ENCODE results near the gene LIM2.

LIM2 gene

DNA sequence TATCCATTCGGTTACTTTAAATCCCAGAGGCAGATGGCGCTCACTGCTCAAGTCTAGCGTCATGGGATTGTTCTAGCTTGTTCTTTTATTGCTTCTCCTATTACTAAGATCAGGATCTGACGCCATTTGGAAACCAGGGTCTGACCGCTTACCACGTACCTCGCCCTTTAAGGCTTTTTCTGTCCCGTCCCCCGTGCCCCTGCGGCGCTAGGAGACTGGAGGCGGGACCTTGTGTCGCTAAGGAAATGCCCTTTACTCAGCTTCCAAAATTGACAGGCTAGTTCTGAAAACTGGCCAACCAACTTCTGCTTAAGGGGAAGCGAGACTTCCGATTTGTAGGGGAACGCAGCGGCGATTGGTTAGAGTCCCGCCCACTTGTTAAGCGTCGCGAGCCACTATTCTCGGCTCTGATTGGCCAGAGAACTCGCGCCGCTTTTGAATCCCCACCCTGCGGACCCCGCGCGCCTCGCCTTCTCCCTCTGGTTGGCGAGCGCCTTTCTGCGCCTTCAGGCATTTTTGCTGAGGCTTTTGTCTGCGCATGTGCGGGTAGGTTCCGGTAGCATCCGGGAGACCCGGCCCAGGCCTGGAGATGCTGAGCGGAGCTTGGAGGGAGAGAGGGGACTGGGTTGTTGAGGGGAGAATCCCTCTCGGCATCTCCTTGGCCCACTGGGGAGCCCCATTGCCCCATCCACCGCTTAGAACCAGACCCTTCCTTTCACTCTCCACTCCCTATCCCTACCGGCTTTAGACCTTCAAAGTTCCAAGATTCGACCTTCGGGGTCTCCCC is 6.5 kb upstream of the LIM2 start:
- DNase-seq = no peak

DNA sequence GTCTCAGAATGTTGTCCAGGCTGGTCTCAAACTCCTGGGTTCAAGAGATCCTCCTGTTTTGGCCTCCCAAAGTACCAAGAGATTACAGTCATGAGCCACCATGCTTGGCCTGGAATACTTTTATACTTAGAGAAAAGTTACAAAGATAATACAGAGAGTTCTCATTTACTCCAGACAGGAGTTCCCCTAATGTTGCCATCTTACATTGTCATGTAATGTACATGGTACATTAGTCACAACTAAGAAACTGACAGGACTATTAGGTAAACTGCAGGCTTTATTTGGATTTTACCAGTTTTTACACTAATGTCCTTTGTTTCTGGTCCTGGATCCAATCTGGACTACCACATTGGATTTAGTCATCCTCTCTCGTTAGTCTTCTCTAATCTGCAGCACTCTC is 4.9 kb upstream of the LIM2 start:
- DNase-seq = no peak

DNA sequence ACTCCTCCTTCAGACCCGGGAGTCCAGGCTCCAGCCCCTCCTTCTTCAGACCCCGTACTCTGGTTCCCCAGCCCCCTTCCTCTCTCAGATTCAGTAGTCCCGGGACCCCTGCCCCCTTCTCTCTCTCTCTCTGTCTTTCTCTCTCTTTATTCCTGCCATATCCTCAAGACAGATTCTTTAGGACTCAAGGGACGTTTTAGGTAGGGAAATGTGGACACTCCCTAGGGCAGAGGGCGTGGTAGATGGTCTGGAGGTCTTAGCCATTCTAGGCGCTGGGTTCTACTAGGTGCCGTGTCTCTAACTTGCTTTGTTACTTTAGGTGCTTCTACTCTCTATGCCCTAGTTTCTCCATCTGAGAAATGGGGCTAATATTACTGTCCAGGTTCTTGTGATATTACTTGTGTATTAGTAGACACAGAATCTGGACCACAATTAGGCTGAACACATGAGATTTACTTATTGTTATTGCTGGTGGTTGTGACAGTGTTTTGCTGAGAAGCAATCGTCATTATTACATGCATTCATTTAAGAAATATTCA is 3.4 kb upstream of the LIM2 start:
- no peak for DNase-seq

DNA sequence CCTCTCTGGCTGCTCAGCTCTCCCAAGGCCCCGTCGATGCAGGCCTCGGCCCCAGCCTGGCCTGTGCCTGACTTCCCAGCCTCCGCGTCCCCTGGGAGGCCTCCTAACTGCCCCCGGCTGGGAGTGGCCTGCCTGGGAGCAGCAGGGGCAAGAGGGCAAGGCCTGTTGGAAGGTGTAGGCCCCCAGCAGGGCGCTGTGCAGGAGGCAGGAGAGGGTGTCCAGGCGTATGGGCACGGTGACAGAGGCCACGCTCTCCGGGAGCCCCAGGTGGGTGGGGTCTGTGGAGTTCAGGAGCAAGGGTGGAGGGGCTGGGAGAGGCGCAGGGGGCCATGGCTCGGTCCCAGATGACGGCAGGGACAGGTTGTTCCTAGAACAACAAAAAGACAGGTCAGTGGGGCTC is 1.4 kb upstream of the LIM2 start:
- no peak for DNase-seq

DNA sequence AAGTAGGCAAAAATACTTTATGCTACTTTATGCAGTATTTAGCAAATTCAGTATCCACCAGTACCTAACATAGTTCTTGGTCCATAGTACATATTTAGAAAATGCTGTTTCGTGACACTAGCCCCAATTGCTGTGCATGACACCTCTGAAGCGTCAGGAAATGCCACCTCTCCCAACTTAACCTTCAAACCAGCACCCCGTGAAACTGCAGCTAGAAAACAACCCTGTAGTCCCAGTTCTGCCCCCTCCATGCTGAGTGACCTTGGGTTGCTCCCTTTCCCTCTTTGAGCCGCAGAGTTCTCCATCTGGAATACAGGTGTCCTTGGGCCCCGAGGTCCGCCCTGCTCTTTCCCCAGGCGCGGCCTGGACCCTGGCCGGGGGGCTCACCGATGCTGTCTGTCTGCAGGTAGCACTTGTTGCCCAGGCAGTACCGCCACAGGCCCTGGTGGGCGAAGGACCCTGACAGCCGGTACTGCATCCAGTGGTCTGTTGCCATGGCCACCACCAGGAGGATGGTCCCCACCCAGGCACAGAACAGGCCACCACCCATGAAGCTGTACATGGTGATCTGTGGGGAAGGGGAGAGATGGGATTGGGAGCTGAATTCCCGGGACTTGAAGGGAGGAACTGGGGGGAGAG is 773 bp downstream of the LIM2 start:
- no peak for DNase-seq

DNA sequence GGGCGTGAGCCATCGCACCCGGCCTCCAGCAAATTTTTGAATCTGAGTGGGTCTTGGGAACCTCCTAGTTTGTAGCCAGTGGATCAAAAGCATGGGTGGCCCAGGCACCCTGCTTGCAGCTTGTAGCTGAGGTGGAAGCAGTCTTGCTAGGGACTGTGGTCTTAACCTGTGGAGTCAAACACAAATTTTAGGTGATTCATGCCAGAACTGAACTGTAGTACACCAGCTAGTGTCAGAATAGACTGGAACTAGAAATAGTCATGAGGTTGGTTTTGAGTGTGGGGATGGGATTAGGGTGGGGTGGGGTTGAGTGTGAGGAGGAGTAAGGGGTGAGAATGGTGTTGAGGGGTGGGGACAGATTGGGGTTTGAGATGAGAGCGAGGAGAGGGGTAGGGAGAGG is 5.8 kb downstream of the LIM2 start:
- DNase-seq = no peak

DNA sequence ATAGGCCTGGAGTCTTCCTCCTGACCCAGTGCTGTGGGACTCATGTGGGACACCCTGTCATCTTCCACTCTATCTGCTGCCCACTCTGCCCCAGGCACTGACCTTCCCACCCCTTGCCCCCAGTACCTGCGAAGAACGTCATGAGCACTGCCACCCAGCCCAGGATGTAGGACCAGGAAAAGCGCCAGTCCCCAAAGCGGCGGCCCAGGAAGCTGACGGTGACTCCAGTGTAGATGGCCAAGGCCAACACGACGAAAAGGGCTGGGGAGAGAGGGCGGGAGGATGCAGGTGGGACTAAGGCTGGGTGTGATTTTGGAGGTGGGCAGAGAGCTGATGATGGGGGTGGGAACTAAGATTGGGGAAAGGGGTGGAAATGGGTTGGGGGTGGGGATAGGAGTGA is 7.4 kb downstream of the LIM2 start:
- DNase-seq = no peak

DNA sequence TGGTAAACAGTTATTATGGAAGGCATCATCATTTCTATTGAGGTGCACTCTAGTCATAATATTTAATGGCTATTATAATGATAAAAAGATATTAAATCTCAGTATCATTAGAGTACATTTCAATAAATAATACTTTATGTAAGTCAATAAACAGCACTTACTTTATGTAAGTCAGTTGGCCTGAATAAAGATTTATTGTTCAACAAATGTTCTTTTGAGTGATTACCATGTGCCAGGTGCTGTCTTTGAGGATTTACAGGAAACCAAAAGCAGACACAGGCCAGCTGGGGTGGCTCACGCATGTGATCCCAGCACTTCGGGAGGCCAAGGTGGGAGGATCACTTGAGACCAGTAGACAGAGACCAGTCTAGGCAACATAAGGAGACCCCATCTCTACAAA is 10.4 kb downstream of the LIM2 start:
- DNase-seq = no peak

DNA sequence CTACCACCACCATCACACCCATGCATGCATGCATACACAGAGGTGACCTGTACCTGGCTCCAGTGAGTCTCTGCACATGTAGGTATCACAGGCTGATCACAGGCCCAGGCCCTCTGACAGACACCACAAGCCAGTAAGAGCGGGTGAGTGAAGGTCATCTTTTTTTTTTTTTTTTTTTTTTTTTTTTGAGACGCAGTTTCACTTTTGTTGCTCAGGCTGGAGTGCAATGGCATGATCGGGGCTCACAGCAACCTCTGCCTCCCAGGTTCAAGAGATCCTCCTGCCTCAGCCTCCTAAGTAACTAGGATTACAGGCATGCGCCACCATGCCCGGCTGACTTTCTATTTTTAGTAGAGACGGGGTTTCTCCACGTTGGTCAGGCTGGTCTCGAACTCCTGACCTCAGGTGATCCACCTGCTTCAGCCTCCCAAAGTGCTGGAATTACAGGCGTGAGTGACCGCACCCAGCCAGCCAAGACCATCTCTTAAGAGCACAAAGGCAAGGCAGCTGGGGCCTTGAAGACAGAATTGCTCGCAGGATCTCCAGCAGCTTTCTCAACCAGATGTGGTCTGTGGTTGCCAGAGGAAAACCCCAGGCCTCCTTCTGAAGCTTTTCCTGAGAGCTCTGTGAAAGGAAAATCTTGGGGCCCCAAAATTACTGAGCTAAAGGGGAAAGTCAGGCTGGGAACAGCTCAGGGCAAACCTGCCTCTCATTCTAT is 12.1 kb downstream of the LIM2 start:
- DNase-seq = no peak

DNA sequence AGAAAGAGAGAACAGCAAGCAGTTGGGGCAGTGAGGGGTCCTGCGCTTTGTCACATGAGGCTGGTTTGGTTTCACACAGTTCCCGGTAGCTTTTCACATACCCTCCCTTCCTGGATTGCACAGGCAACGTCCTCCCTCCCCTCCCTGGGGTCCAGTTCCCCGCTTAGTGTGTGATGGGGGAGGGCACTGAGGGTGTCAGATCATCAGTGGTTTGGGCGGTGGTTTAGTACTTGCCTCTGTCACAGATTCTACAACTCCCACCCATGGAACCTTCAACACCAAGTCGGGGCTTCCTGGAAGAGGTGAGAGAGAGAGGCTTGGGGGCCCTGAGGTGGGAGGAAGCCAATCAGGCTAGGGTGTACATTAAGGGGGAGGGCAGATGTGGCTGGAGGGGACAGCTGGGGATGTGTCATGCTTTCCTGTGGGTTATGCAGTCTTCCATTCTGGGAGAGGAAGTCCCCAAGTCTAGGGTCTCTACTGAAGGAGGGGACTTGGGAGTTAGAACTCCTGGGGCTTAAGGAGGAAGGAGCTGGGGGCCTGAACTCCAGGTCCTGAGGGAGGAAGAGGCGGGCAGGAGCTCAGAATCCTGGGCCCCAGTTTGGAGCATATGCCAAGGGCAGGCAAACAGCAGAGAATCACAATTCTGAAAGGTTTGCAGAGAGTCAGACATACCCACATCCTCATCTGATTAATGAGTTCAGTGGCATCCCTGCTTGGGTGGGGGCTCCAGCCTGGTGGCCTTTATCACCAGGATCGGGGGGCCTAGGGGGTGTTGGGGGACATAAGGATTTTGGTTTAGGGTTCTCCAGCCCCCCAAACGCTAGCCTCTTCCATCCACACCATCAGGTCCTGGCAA is 14.9 kb downstream of the LIM2 start, which contains the start of gene NKG7:
TSS of gene NKG7 (minus strand) at position 6 of the 856 bp plus-strand sequence. CDS start 119 bp downstream, outside the sequence.
- DNase-seq = no peak

DNA sequence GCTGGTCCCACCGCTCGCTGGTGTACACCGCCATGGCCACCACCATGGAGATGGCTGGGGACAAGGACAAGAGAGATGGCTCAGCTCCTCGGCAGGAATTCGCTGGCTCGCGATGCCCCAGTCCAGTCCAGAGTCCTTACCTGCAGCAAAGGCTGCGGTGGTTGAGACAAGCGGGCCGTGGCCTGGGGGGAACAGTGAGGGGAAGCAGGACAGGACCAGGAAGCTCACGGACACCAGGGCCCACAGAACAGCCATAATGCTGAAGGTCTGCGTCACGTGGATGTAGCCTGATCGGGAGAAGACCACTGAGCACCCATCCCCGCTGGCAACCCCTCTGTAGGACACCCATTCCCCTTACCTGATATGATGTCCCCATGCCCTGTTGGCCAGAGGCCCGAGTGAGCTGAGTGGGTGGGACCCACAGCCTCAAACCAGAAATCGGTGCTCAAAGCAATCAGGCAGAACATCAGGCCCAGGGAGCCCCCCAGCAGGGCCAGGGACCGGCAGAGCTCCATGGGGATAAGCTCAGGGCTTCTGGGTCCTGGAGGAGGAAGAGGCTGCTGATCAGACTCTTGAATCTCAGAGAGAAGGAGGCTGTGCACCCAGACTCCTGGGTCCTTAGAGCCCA is 15.6 kb downstream of the LIM2 start:
- no peak for DNase-seq

DNA sequence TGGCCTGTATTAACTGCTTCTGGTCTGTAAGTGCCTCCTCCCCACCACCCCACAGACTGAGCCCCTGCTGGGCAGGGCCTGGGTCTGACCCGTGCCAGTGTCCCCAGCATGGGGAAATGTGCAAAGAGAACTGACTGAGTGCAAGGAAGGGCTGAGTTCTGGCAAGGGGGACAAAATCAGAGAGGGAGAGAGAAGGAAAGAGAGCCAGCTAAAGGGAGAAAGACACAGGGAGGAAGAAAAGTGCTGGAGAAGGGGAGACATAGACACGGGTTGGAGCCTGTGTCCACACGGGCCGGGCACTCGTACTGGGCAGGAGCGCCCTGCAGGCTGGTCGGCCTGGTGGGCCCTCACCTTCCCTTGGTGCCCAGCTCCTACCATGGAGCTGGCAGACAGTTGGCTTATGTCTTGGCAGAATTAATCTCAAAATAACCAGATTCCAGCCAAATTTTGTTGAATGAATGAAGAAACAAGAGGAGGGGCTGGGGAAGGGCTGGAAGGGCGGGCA is 16.5 kb downstream of the LIM2 start:
- no peak for DNase-seq

DNA sequence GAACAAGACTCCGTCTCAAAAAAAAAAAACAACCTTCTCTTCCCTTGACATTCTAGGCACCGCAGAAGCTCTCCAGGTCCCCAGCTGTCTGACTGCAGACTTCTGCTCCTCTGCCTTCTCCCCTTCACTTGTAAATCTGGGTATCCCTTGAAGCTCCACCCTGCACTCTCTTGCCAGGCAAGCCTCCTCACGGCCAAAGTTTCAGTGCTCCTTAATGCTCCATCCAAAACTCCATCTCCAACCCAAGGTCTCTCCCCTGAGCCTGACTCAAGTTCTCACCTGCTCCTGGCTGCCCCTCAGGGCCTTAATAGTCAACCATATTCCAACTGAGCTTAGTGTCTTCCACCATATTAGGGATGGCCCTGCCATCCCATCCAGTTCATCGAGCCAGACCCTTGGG is 17.5 kb downstream of the LIM2 start:
- DNase-seq = no peak

DNA sequence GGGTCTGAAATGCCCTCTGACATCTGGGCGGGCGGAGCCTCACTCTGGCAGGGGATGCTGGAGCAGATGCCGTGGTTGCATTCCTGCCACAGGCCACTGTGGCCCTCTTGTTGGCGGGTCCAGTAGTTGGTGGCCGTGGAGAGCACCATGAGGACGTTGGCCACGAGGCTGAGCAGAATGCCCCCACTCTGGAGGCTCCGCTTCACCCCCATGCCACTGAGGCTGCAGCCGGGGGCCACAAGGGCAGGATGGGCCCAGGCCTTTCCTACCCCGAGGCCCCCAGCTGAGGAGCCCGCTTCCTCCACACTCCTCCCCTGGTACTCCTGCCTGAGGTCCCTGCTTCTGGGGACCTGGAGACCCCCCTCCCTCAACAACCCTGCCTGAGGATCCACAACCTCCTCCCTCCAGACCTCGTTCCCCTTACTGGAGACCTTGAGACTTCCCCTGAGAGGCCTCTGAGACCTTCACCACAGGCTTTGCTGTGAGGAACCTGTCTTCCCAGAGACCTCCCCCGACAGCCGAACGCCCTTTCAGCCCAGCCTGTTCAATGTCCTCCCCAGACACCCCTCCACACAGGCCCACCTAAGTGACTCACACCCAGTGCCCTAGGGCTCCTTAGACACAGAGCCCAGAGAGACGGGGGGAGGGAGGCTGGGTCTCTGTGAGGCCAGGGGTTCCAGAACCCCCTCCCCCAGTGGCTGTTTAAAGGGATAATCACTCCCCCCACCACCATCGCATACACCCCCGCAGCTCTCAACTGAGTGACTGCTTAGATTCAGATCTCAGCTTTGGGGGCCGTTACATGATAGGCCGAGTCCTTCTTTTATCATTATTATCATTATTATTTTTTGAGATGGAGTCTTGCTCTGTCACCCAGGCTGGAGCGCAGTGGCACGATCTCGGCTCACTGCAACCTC is 19.1 kb downstream of the LIM2 start, which contains the start of gene CLDND2:
TSS of gene CLDND2 (minus strand) at position 638 of the 917 bp plus-strand sequence. CDS start at position 212, 426 bp downstream.
- no peak for DNase-seq

DNA sequence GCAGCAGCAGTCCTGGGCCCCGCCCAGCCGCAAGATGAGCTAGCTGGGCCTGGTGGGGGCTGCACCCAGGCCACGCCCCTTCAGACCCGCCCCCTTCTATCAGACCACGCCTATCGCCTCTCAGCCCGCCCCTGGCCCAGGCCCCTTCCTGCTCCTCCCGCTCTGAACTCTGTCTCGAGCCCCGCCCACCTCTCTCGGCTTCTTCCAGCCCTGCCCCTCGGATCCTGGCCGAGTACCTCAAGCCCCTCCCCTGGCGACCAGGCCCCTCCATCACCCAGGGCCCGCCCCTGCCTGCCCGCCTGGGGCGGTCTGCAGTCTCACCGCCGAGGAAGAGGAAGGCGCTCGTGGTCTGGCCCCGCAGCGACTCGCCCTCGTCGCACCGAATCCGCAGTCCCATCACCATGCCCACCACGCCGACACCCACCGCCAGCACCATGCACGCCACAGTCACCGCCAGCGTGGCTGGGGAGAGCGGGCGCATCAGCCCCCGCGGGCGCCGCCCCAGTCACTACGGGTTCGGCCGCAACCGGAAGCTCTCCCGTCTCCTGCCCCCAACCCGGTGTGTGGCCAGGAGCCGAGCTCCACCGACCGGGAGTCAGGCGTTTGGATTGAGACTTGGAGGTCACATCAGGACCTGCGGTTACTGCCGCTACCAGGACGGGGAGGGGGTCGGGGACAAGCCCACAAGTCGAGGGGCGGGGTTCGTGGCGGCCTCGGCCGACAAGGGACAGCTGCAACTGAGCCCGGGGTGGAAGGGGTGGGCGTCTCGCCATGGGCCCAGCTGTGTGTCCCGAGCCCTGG is 20.0 kb downstream of the LIM2 start:
- DNase-seq = no peak

DNA sequence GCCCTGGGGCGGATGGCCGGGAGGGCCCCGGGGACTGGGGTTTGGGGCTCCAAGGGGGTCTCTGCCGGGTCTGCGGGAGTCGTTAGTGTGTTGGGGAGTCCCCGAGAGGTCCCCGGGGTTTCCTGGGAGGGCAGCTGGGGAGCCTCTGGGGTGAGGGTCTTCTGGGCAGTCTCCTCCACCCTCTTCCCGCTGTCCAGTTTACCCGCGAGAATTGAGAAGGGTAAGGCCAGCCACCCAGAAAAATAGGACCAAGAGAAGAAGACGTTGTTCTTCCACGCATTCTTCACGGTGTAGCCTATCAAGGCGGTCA is 20.6 kb downstream of the LIM2 start:
- no peak for DNase-seq

DNA sequence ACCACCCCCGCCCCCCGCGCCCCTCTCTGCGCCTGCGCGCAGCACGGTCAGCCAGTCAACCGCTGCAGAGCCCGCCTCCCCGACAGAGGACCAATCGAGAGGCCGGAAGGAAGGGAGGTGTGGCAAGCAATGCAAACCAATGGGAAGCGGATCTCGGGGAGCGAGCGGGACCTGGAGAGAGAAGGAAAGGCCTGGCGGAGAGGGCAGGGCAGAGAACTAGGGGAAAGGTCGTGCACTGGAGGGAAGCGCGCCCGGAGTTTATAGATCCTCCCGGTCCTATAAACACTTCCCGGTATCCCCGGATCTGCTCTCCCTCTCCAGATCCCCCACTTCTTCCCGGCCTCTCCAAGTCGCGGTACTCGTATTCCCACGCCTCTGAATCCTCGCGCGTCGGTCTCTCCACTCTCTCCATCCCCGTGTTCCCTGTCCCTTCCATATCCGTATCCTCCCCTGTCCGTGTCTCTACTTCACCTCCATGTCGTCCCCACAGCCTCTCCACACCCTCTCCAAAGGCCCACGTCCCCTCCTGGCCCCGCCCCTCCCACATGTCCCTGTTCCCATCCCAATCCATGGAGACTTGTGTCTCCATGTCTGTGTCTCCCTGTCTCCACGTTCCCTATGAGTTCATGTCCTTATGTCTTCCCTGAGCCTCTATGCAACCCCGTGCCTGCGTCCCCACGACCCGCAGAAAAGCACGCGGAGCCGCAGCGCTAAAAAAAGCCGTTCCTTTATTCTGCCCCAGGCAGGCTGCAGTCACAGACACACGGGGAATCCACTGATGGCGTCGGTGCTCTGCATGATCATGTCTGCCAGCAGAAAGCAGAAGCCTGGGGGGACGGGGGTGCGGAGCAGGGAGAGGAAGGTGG is 21.2 kb downstream of the LIM2 start:
- DNase-seq = no peak

DNA sequence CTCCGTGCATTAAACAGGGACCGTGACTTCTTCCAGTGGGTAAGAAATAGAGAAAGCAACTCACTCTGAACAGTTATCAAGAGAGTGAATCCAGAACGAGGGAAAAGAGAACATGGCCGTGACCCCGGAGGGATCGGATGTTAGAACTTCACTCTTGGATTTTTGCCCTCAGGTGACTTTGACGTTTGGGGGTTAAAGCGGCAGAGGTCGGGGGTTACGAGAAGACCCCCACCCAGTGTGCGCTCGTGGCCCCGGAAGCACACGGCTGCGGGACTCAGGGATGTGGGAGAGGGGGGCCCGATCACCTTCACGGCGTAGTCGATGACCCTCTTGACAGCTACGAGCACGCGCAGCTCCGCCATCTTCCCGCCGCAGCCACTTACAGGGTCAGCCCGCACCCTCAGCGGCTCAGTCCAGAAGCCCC is 21.8 kb downstream of the LIM2 start, which contains the start of gene ETFB:
TSS of gene ETFB (minus strand) at position 424 of the 424 bp plus-strand sequence. CDS start at position 362, 62 bp downstream.
- no peak for DNase-seq
